ENCODE data around the gene ABCG4.
"Not testable (repeated sequence)": the region's sequence is repeated elsewhere in the genome, so short reads cannot be mapped to it uniquely, and the experiment has no call there.

The ABCG4 gene

GRCh38 chr11:119149018-119149785 is at the start of gene ABCG4:
ABCG4 (plus strand) TSS chr11:119149052; CDS start chr11:119149966, 914 bp downstream.
- in situ Hi-C loops (cut with MboI; ENCODE audit: low sequenced_read_pairs), result no loop called here

- in situ Hi-C loops (cut with MboI; ENCODE audit: low sequenced_read_pairs), result no loop called here
Measured at GRCh38 chr11:119099711-119100110, 49.1 kb upstream of the ABCG4 start.

GRCh38 chr11:119100246-119100970 is 48.4 kb upstream of the ABCG4 start:
- in situ Hi-C loops (cut with MboI; ENCODE audit: low sequenced_read_pairs), result no loop called here

- in situ Hi-C loops (cut with MboI; ENCODE audit: low sequenced_read_pairs), result no loop called here
Measured at GRCh38 chr11:119100994-119101758, 47.7 kb upstream of the ABCG4 start.

GRCh38 chr11:119101759-119102423 is 47.0 kb upstream of the ABCG4 start, which contains the start of gene DPAGT1:
DPAGT1 (minus strand) TSS chr11:119101853; CDS start chr11:119101655, 198 bp downstream.
- in situ Hi-C loops (cut with MboI; ENCODE audit: low sequenced_read_pairs), result no loop called here

GRCh38 chr11:119103161-119103664 is 45.6 kb upstream of the ABCG4 start:
- in situ Hi-C loops (cut with MboI; ENCODE audit: low sequenced_read_pairs), result not testable (repeated sequence)

GRCh38 chr11:119103793-119104192 is 45.1 kb upstream of the ABCG4 start:
- in situ Hi-C loops (cut with MboI; ENCODE audit: low sequenced_read_pairs), result no loop called here

- in situ Hi-C loops (cut with MboI; ENCODE audit: low sequenced_read_pairs), result no loop called here
Measured at GRCh38 chr11:119106564-119107537, 42.0 kb upstream of the ABCG4 start, which contains the start of gene C2CD2L. C2CD2L (plus strand) TSS chr11:119107344; CDS start chr11:119107742, 398 bp downstream.

GRCh38 chr11:119107538-119108145 is 41.2 kb upstream of the ABCG4 start:
- in situ Hi-C loops (cut with MboI; ENCODE audit: low sequenced_read_pairs), result no loop called here

- in situ Hi-C loops (cut with MboI; ENCODE audit: low sequenced_read_pairs), result no loop called here
Measured at GRCh38 chr11:119108146-119108856, 40.6 kb upstream of the ABCG4 start.

GRCh38 chr11:119108857-119109221 is 40.0 kb upstream of the ABCG4 start:
- in situ Hi-C loops (cut with MboI; ENCODE audit: low sequenced_read_pairs), result no loop called here

- in situ Hi-C loops (cut with MboI; ENCODE audit: low sequenced_read_pairs), result no loop called here
Measured at GRCh38 chr11:119109843-119110242, 39.0 kb upstream of the ABCG4 start.

GRCh38 chr11:119110439-119110838 is 38.4 kb upstream of the ABCG4 start:
- in situ Hi-C loops (cut with MboI; ENCODE audit: low sequenced_read_pairs), result no loop called here

GRCh38 chr11:119111361-119111925 is 37.4 kb upstream of the ABCG4 start:
- in situ Hi-C loops (cut with MboI; ENCODE audit: low sequenced_read_pairs), result no loop called here

- in situ Hi-C loops (cut with MboI; ENCODE audit: low sequenced_read_pairs), result no loop called here
Measured at GRCh38 chr11:119112314-119113020, 36.4 kb upstream of the ABCG4 start.

GRCh38 chr11:119113716-119114115 is 35.1 kb upstream of the ABCG4 start:
- in situ Hi-C loops (cut with MboI; ENCODE audit: low sequenced_read_pairs), result no loop called here

- in situ Hi-C loops (cut with MboI; ENCODE audit: low sequenced_read_pairs), result no loop called here
Measured at GRCh38 chr11:119114351-119114750, 34.5 kb upstream of the ABCG4 start.

All from HL-60/S4 treated with phorbol 12-myristate 13-acetate at 8.2 ng/mL for 4 days and 3 days (cell line).